GM21825 (cell line): Measurements from ENCODE around the gene ECSCR.
"Not testable (repeated sequence)": the region's sequence is repeated elsewhere in the genome, so short reads cannot be mapped to it uniquely, and the experiment has no call there.

Experiments used
- ATAC-seq: cut with Tn5 transposase; IDR thresholded peaks from one replicate; pipeline ENCODE4 v1.9.1; 2021; ENCODE audit warnings: mild to moderate bottlenecking, moderate library complexity; ENCODE audit not compliant: unreplicated experiment

Gene ECSCR

DNA sequence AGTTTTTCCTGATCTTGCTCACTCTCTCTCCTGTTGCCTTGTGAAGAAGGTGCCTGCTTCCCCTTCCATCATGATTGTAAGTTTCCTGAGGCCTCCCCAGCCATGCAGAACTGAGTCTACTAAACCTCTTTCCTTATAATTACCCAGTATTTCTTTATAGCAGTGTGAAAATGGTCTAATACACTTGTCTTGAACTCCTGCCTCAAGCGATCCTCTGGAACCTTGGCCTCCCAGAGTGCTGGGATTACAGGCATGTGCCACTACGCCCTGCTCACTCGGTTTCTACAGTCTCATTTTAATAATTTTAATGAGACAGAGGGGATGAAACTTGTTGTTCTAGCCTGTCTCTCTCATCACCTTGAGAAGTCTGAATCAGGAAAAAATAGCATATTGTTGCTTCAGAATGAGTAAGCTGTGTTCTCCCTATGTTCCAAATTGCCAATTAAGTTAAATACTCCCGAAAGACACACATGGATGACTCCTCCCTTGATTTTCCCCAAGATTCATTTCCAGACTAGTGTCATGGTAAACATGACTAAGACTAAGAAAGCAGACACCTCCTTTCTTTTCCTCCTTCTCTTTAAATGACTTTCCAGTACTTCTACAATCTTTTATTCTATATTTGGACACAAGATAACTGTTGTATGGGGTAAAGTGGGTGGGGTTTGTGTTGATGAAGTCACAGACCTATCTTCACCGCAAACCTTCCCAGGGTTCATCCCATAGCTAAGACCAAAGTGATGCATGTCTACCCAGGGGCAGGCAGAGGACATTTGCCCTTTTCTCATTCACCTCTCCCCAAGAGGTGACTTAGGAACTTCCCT lies 15.4 kb downstream of the ECSCR start:
- ATAC-seq = peak; percentile 66

DNA sequence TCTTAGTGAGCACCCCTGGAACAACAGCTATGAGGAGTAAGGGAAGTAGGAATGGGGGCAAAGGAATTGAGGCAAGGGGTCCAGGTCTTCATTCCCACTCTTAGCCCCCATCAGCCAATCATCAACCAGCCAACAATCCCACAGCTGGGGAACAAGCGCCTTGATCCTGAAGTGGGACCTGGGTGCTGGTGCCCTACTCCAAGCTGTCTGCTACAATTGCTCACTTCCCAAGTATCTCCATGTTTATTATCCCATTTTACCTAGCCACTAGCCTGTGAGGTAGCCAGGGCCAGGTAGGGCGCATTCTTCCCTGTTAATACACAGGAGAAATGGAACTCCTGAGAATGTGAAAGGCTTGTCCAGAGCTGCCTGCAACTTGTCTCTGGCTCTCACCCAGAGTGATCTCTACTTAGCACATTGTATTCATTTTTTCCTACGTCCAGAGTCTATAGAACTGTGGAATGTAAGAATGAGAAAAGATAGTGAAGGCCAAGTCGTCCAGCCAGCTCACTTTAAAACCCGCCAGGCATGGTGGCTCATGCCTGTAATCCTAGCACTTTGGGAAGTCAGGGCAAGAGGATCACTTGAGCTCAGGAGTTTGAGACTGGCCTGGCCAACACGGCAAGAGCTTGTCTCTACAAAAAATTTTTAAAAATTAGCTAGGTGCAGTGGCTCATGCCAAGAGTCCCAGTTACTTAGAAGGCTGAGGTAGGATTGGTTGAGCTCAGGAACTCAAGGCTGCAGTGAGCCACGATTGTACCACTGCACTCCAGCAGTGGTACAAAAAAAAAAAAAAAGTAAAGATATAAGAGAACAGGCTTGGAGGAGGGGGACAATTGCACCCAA lies 17.0 kb downstream of the ECSCR start:
- ATAC-seq = no peak

DNA sequence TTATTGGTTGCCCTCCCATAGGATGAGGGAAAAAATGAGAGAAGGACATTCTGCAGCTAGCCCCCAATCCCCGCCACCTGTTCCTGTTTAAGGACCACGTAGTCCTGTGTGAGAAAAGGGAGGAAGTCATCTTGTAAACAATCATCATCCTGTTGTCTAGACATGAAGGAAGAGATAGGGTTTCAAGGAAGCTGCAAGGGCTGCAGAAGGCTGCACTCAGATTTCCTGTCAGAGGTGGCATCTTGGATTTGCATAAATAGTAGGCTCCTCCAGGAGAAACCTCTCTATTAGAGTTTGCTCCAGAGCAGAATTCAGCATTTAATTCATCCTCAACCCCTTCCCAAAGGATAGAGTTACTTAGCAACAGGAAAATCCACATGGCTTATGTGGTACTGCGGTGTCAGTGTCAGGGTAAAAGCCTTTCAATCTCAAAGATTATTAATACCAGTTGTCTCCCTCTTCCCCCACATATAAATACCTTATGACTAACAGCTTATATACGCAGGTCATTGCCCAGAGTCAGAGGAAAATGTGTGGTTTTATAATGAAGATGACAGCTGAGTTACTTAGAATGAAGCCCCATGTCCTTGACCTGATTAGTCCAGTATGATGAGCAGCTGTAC lies 18.6 kb downstream of the ECSCR start:
- ATAC-seq = no peak

- ATAC-seq = not testable (repeated sequence)
These were observed 22.1 kb downstream of the ECSCR start for GRCh38 chr5:139440416-139440815.

- ATAC-seq = peak; percentile 88
These were observed 23.3 kb downstream of the ECSCR start, which contains the start of gene DNAJC18 for GRCh38 chr5:139439013-139439903. TSS of gene DNAJC18 (minus strand) at chr5:139439525. CDS start at chr5:139439445, 80 bp downstream.

- ATAC-seq = no peak
These were observed 23.9 kb downstream of the ECSCR start for GRCh38 chr5:139438707-139439012.

DNA sequence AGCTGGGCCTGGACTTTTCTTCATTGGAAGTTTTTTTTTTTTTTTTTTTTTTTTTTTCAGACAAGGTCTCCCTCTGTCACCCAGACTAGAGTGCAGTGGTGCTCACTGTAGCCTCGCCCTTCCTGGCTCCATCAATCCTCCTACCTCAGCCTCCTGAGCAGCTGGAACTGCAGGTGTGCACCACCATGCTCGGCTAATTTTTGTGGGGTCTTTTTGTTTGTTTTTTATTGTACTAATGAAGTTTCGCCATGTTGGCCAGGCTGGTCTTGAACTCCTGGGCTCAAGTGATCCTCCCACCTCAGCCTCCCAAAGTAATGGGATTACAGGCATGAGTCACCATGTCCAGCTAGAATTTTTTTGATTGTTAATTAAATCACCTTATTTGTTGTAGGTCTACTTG lies 26.9 kb downstream of the ECSCR start:
- ATAC-seq = no peak

DNA sequence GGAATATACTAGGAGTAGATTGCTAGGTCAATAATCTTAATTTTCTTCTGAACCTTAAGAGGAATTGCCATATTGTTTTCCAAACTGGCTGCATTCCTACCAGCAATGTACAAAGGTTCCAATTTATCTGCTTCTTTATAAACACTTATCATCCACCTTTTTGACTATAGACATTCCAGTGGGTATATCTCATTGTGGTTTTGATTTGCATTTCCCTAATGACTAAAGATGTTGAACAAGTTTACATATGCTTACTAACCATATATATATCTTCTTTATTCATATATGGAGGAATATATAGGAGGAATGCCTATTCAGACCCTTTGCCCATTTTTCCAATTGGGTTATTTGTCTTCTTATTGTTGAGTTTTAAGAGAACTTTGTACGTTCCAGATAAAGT lies 30.8 kb downstream of the ECSCR start:
- ATAC-seq = no peak

- no peak for ATAC-seq
These were observed 32.5 kb downstream of the ECSCR start for GRCh38 chr5:139430015-139430414.

- no peak for ATAC-seq
These were observed 36.2 kb downstream of the ECSCR start for GRCh38 chr5:139426203-139426885.

DNA sequence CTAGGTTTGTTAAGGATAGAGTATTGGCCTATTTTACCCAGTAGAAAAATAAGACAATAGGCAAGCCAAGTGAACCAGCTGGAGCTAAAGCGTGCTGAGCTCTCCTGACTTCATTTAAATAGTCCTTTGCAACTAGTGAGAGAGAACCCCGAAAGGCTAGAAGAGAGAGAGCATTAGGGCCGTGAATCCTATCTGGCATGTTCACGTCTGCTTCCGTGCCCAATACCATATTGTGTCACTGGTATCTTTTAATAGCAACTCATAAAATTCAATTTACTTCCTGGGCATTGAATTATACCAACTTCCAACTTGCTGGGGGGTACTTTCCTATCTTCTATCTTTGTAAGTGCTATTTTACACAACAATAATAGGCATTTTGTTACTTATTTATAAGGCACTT lies 37.0 kb downstream of the ECSCR start:
- no peak for ATAC-seq

- no peak for ATAC-seq
These were observed 40.1 kb downstream of the ECSCR start for GRCh38 chr5:139422307-139422893.

- no peak for ATAC-seq
These were observed 43.0 kb downstream of the ECSCR start for GRCh38 chr5:139419226-139420192.

GRCh38 chr5:139418793-139419192 lies 43.8 kb downstream of the ECSCR start:
- no peak for ATAC-seq

GRCh38 chr5:139417214-139417613 lies 45.3 kb downstream of the ECSCR start:
- ATAC-seq = no peak

GRCh38 chr5:139416651-139417050 lies 45.9 kb downstream of the ECSCR start:
- no peak for ATAC-seq

DNA sequence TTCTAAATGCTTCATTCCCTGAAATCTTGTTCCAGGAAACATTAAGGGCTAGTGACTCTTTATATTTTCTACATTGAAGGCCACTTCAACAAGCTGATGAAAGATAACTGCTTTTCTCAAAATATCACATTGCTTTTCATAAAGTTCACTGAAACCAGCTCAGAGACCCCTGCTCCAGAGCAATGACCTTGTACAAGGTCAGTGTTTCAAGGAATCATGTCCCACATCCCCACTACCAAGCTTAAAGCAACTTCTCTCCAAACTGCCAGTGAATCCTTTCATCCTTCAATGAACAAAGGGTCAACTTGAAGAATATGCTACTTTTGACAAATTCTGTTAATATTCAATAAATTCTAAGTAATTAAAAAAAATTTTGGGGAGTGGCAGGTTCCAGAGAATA lies 46.7 kb downstream of the ECSCR start:
- no peak for ATAC-seq

- ATAC-seq = no peak
These were observed 47.2 kb downstream of the ECSCR start for GRCh38 chr5:139415221-139415861.
